OCI-LY3 (cell line): ENCODE results near the gene CELA2A.
"Not testable (repeated sequence)": the region's sequence is repeated elsewhere in the genome, so short reads cannot be mapped to it uniquely, and the experiment has no call there.

ENCODE experiments used
- H2AFZ ChIP-seq: fragments of 200-600, 300-600 bp; shearing (Covaris generic); 2 replicates; pipeline ENCODE4 v1.6.0; 2014; ENCODE audit warnings: antibody characterized with exemption, low read depth, low read length
- H3K27ac ChIP-seq: fragments of 200-600, 300-600 bp; sonication (generic); 2 replicates; pipeline ENCODE4 v1.5.1; 2014; ENCODE audit warnings: mild to moderate bottlenecking, low read length, moderate library complexity, mixed read lengths
- H3K27me3 ChIP-seq: fragments of 200-600, 300-600 bp; sonication (generic); 2 replicates; pipeline ENCODE4 v1.6.1; 2014; ENCODE audit warnings: low read depth, low read length, mixed read lengths
- H3K36me3 ChIP-seq: fragments of 200-600, 300-600 bp; sonication (generic); replicated peaks from 2 replicates; pipeline ENCODE3; 2014; ENCODE audit warnings: low read depth, low read length, mixed read lengths
- H3K4me1 ChIP-seq: fragments of 300-600, 200-600 bp; sonication (generic); 2 replicates; pipeline ENCODE4 v1.6.1; 2014; ENCODE audit warnings: low read length, mixed read lengths
- H3K4me2 ChIP-seq: fragments of 200-600, 300-600 bp; sonication (generic); 2 replicates; pipeline ENCODE4 v1.6.1; 2014; ENCODE audit warnings: low read length, mixed read lengths
- H3K4me3 ChIP-seq: fragments of 300-600, 200-600 bp; sonication (generic); 2 replicates; pipeline ENCODE4 v1.5.1; 2014; ENCODE audit warnings: antibody characterized with exemption, mild to moderate bottlenecking, low read length, moderate library complexity
- H3K79me2 ChIP-seq: fragments of 300-600, 200-600 bp; shearing (Covaris generic); 2 replicates; pipeline ENCODE4 v1.6.1; 2014; ENCODE audit warnings: mild to moderate bottlenecking, low read length, mixed read lengths
- H3K9ac ChIP-seq: fragments of 300-600, 200-600 bp; shearing (Covaris generic); 2 replicates; pipeline ENCODE4 v1.6.0; 2014; ENCODE audit warnings: mild to moderate bottlenecking, low read length, moderate library complexity
- H3K9me3 ChIP-seq: fragments of 200-600, 300-600 bp; shearing (Covaris generic); 2 replicates; pipeline ENCODE4 v1.6.1; 2014; ENCODE audit warnings: low read length, mixed read lengths; ENCODE audit not compliant: insufficient read depth
- H4K20me1 ChIP-seq: fragments of 200-600, 300-600 bp; sonication (generic); 2 replicates; pipeline ENCODE4 v1.6.1; 2016; ENCODE audit warnings: low read length, mixed read lengths; ENCODE audit not compliant: insufficient read depth
- EZH2phosphoT487 ChIP-seq: fragments of 200-600 bp; shearing (Covaris generic); IDR thresholded peaks from 2 replicates; pipeline ENCODE4 v1.6.1; 2018; ENCODE audit warnings: antibody characterized with exemption, mixed run types, low read depth
- TF ChIP-seq, protein P1 (sequence below): fragments of 200-600, 300-600 bp; sonication (generic); IDR thresholded peaks from 2 replicates; pipeline ENCODE4 v1.5.1; 2014; ENCODE audit warnings: antibody characterized with exemption, low read length, low read depth

Gene CELA2A

DNA sequence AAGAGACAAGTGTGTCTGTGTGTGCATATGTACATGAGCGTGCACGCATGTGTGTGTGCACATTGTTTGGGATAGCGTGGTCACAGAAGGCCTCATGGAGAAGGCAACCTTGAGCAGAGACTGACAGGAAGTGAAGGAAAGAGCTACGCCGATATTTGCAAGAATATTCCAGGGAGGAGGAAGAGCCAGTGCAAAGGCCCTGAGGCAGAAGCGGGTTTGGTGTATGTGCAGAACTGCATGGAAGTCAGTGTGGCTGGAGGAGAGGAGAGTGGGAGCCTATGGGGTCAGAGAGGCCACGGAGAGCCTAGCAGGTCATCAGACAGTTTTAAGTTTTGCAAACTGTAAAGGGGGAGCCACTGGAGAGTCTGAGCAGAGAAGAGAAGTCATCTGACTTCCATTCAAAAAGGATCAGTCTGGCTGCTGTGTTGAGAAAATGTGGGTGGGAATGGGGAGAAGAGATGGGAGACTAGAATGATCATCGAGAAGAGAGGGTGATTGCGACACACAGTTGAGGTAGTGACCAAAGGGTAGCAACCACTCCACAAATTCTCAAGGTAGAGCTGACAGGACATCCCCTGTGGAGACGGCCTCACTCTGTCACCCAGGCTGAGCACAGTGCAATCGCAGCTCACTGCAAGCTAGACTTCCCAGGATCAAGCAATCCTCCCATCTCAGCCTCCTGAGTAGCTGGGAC, 23.3 kb downstream of the CELA2A start:
- H3K4me1 ChIP-seq = peaks cover 5% of the 10 kb centered on the region
- H3K79me2 ChIP-seq = no peaks in the 10 kb centered on the region
- no peaks in the 10 kb centered on the region for H3K9me3 ChIP-seq
- H3K9ac ChIP-seq = no peak overlapping the region
- no peak overlapping the region for H3K4me2 ChIP-seq
- no peaks in the 10 kb centered on the region for H3K27me3 ChIP-seq
- no peaks in the 10 kb centered on the region for H3K36me3 ChIP-seq
- no peaks in the 10 kb centered on the region for H4K20me1 ChIP-seq
- no peak for TF ChIP-seq EZH2phosphoT487
- TF ChIP-seq, protein P1, sequence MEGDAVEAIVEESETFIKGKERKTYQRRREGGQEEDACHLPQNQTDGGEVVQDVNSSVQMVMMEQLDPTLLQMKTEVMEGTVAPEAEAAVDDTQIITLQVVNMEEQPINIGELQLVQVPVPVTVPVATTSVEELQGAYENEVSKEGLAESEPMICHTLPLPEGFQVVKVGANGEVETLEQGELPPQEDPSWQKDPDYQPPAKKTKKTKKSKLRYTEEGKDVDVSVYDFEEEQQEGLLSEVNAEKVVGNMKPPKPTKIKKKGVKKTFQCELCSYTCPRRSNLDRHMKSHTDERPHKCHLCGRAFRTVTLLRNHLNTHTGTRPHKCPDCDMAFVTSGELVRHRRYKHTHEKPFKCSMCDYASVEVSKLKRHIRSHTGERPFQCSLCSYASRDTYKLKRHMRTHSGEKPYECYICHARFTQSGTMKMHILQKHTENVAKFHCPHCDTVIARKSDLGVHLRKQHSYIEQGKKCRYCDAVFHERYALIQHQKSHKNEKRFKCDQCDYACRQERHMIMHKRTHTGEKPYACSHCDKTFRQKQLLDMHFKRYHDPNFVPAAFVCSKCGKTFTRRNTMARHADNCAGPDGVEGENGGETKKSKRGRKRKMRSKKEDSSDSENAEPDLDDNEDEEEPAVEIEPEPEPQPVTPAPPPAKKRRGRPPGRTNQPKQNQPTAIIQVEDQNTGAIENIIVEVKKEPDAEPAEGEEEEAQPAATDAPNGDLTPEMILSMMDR = no peak
- H3K27ac ChIP-seq = no peak overlapping the region
- no peak overlapping the region for H3K4me3 ChIP-seq
- no peak overlapping the region for H2AFZ ChIP-seq

DNA sequence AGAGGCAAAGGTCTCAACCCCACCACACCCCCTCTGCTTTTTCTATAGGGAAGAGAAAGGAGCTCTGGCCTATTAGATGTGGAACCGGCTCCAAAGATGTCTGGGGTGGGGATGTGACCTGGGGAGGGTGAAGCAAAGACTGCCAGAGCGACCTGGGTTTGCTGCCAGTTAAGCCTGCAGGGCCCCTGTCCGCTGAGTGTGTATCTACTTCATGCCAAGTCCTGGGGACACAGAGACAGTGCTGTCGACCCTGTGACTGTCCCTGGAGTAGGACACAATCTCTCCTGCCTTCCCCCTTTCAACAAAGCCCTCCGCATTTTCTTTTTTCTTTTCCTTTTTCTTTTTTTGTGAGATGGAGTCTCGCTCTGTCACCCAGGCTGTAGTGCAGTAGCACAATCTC, 25.9 kb downstream of the CELA2A start:
- not testable (repeated sequence) for H3K4me2 ChIP-seq, H3K4me3 ChIP-seq, H3K27me3 ChIP-seq, H3K79me2 ChIP-seq, H3K27ac ChIP-seq, H3K9me3 ChIP-seq, H3K36me3 ChIP-seq, H3K9ac ChIP-seq, H2AFZ ChIP-seq, H4K20me1 ChIP-seq
- H3K4me1 ChIP-seq = peaks cover 26% of the 10 kb centered on the region

GRCh38 chr1:15482983-15483543, 26.5 kb downstream of the CELA2A start:
- H3K4me3 ChIP-seq = not testable (repeated sequence)

DNA sequence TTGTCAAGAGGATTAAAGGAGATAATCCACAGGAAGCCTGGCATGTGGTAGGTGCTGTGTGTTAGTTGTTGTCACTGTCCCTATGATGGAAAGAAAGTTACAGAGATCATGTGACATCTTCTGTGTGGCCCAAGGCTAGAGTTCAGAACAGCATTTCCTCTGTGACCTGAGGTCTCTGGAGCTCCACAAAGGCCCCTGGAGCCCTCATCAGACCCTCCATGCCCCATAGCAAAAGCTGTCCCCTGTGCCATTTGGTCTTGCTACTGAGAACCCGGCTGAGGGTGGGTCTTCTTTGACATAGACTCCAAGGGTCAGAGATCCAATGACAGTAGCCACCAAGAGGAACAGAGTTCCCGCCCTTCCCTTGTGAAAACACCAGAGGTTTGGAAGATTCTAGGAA, 27.4 kb downstream of the CELA2A start:
- H3K36me3 ChIP-seq = no peaks in the 10 kb centered on the region
- no peak overlapping the region for H3K4me2 ChIP-seq
- TF ChIP-seq, protein P1 = no peak
- TF ChIP-seq EZH2phosphoT487 = no peak
- no peak overlapping the region for H3K4me3 ChIP-seq
- no peaks in the 10 kb centered on the region for H4K20me1 ChIP-seq
- H3K9ac ChIP-seq = no peak overlapping the region
- no peaks in the 10 kb centered on the region for H3K9me3 ChIP-seq
- no peaks in the 10 kb centered on the region for H3K27me3 ChIP-seq
- no peaks in the 10 kb centered on the region for H3K79me2 ChIP-seq
- H2AFZ ChIP-seq = no peak overlapping the region
- H3K27ac ChIP-seq = no peak overlapping the region
- peaks cover 35% of the 10 kb centered on the region for H3K4me1 ChIP-seq

More at GRCh38 chr1:15482983-15483543, 26.5 kb downstream of the CELA2A start:
- not testable (repeated sequence) for H3K4me2 ChIP-seq, H3K27ac ChIP-seq, H3K9ac ChIP-seq, H3K9me3 ChIP-seq, H4K20me1 ChIP-seq, H2AFZ ChIP-seq, H3K36me3 ChIP-seq, H3K79me2 ChIP-seq, H3K27me3 ChIP-seq
- H3K4me1 ChIP-seq = peaks cover 26% of the 10 kb centered on the region

- not testable (repeated sequence) for H3K4me2 ChIP-seq, H3K27ac ChIP-seq, H2AFZ ChIP-seq, H3K27me3 ChIP-seq, H3K9ac ChIP-seq, H3K9me3 ChIP-seq, H3K79me2 ChIP-seq, H3K4me3 ChIP-seq, H4K20me1 ChIP-seq, H3K36me3 ChIP-seq
- peaks cover 40% of the 10 kb centered on the region for H3K4me1 ChIP-seq
Measured at GRCh38 chr1:15484443-15484842, 27.9 kb downstream of the CELA2A start.
